ENCODE measurements around the gene EMP1.

DNA sequence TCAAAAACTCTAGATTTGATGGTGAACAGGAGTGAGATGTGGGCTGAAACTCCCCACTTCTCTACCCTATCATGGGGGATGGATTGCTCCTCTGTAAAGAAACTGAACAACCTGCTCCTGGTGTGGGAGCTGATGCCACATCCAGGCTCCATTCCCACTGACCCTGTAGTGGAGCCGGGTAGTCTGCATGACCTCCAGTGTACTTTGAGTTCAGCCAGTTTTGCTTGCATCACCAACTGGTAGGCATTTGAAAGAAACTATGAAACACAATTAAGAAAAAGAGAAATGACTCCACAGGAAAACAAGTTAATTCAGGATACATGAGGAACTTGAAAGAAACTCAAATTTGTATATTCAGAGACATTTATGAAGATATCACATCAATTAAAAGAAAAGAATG is 27.3 kb upstream of the EMP1 start:
- TF ChIP-seq, protein P1, sequence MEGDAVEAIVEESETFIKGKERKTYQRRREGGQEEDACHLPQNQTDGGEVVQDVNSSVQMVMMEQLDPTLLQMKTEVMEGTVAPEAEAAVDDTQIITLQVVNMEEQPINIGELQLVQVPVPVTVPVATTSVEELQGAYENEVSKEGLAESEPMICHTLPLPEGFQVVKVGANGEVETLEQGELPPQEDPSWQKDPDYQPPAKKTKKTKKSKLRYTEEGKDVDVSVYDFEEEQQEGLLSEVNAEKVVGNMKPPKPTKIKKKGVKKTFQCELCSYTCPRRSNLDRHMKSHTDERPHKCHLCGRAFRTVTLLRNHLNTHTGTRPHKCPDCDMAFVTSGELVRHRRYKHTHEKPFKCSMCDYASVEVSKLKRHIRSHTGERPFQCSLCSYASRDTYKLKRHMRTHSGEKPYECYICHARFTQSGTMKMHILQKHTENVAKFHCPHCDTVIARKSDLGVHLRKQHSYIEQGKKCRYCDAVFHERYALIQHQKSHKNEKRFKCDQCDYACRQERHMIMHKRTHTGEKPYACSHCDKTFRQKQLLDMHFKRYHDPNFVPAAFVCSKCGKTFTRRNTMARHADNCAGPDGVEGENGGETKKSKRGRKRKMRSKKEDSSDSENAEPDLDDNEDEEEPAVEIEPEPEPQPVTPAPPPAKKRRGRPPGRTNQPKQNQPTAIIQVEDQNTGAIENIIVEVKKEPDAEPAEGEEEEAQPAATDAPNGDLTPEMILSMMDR (conservative IDR thresholded peaks at IDR 0.05; ENCODE audit: low read depth in 2 of 2) = no peak
- TF ChIP-seq STAT1 (IDR thresholded peaks at IDR 0.05; ENCODE audit: unreplicated experiment) (no peak), JUNB (IDR thresholded peaks at IDR 0.05; ENCODE audit: unreplicated experiment) (no peak)

Data from GM23338 (cell line).